Omental fat pad (tissue), 4 donors: ENCODE results near the gene NKX2-1. TPM values are rescaled to one million over a fixed set of nuclear protein-coding genes. Genes with fewer than 3 reads are reported as not detected.

Source experiments
- ATAC-seq: fragments of 150-250 bp; one replicate; pipeline ENCODE4 v1.9.1; 2016; ENCODE audit warnings: mild to moderate bottlenecking, moderate library complexity; ENCODE audit not compliant: low FRiP score
- DNase-seq: peaks from one replicate; pipeline ENCODE4 v3.0.0-alpha.2; 2019; ENCODE audit warnings: low spot score
- CTCF ChIP-seq, 3 donors: fragments of 450-650 bp; IDR thresholded peaks; one replicate each; pipeline ENCODE4 v1.5.1; 2016 to 2017; ENCODE audit warnings: antibody characterized with exemption in 3 of 3, mild to moderate bottlenecking in 3 of 3, moderate library complexity in 2 of 3
- total RNA-seq, 4 donors: library from RNA; depleted of rRNA; stranded (reverse); fragments of >200 nt; gene quantifications; one replicate each; pipeline ENCODE4 v1.1.0, GENCODE V29; 2016

The NKX2-1 gene
- total RNA-seq, 4 donors from 2014 or later = not detected

DNA sequence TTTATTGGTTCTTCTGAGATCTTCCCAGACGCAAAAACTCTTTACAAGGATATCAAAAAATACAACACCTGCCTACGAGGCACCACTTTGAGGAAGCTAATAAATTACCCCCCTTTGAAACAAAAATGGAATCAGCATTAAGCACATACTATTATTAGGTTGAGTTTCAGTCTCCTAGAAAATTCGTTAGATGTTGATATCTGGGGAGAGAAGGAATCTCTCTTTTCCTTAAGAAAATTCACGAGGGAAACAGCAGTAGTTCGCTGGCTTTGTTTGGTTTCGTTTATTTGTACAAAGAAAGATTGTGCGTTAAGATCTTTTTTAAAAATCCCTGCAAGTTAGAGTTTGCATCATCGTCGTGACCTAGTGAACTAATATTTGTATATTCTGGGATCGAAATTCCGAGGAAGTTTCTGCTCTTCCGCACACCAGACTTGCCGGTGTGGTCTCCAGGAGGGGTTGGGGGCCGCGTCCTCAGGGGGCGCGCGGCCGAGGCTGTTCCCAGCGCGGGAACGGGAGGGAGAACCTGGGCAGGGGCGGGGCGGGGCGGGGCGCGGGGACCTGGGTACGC is 12.1 kb downstream of the NKX2-1 start:
- no peak for TF ChIP-seq CTCF (IDR thresholded peaks at IDR 0.05)
- DNase-seq = no peak
- ATAC-seq = no peak

- no peak for TF ChIP-seq CTCF (IDR thresholded peaks at IDR 0.05)
- no peak for DNase-seq
- no peak for ATAC-seq
Measured at GRCh38 chr14:36506732-36507614, 13.1 kb downstream of the NKX2-1 start.

DNA sequence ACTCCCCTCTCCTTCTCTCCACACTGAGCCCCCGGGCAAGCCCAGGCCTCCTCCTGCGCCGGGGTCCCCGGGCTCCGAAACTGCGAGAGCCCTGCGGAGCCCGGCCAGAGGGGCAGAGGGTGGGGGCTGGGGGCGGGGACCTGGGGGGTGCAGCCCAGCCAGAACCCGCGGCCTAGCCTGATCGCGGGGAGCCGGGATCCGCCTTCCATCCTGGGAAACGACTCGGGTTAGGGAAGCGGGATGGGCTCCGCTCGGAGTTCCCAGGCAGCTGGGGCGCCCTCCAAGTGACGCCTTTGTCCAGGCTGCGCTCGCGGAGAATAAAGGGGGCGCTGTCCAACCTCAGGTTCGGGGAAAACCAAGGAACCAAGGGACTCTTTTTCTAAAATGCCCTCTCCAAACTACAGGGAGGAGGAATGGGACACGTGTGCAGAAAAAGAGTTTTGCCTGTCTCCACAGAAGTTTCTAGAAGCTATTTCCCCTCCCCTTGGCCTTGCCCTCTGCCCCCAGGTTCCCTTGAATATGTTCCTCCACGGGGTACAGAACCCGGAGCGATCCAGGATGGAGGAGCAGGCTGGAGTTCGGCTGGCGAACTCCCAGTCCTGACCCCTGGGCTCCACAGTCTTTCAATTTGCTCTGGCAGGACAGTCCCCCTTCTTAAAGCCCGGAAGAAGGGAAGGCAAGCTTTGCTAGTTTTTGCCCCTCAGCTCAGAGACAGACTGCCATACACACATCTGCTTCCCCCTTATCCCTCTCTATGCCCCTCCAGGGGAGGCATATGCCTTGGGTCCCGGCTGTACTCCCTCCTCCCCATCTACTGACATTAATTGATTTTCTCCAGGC is 13.9 kb downstream of the NKX2-1 start:
- DNase-seq (no peak), ATAC-seq (no peak)
- no peak for TF ChIP-seq CTCF (IDR thresholded peaks at IDR 0.05)

- DNase-seq = no peak
- no peak for TF ChIP-seq CTCF (IDR thresholded peaks at IDR 0.05)
- ATAC-seq = no peak
Measured at GRCh38 chr14:36505181-36505815, 14.7 kb downstream of the NKX2-1 start.

DNA sequence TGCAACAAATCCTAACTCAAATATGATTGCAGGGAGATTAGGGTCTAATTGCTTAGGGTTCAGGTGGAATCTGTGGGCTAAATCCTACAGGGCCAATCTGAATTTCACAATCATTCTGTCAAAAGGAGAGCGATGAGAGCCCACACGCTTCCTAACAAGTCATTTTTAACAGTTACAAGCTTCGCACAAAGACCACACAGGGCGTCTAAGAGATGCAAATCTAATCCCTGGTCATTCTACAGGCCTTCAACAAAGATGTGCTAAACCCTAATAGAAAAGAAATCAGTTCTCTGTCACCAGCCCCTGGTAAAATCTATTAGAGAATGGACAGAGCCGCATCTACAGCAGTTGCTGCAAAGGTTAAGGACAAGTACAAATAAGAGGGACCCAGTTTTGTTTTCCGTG is 15.3 kb downstream of the NKX2-1 start:
- no peak for TF ChIP-seq CTCF (IDR thresholded peaks at IDR 0.05)
- DNase-seq = no peak
- no peak for ATAC-seq

DNA sequence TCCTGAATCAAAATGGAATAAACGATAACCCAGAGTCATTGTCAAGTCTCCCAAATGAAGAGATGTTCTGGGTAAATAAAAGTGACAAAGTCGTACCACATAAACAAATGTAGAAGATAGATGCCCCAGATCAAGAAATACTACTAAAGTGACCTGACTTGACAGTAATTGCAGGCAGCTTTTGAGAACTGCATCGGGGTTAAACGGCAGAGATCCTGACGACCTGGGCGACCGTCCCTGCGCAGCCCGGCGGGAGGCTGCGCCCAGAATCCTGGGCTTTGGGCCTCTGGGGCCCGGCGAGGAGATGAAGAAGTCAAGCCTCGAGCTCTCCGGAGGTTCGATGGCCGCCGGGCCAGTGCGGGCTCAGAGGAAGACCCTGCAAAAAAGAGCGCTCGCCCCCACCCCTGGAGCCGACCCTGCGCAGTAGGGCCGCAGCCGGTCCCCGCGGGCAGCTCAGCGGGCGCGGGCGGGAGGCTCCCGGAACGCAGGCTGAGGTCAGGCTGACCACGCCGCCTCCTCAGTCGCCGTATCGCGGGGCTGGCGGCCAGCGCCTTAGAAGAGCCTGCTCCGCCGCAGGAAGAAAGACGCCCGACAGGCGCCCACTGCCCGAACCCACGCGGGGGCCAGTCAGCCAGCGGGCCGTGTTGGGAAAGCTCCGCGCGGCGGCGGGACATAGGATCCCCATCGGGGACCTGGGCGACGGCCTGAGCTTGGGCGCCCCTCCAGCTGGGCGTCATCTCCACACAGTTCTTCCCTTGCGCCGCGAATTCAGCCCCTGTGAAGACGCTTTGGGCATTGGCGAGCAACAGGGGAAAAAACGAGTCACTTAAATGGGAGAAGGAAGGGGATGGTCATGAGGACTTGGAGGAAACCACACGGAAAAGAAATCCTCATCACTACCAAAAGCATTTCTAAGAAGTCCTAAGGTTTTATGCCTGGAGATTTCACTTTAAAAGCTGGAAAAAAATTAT is 16.0 kb downstream of the NKX2-1 start:
- no peak for ATAC-seq
- TF ChIP-seq CTCF (IDR thresholded peaks at IDR 0.05) = no peak
- no peak for DNase-seq
